Fibroblast of mammary gland (primary cell): ENCODE data around the gene POU3F2.

Experiments used
- DNase-seq: peaks from one replicate; pipeline ENCODE4 v3.0.0-alpha.2; 2010; ENCODE audit warnings: low read depth
- H3K4me3 ChIP-seq: 2 replicates; pipeline ENCODE4 v1.5.1; 2011; ENCODE audit warnings: low read depth, mild to moderate bottlenecking, low read length, moderate library complexity; ENCODE audit not compliant: control insufficient read depth
- TF ChIP-seq, protein P1 (sequence below): conservative IDR thresholded peaks from 2 replicates; pipeline ENCODE4 v1.5.1; 2011; ENCODE audit warnings: low read depth, low read length, inconsistent platforms; ENCODE audit not compliant: control insufficient read depth, insufficient read depth

Gene POU3F2

DNA sequence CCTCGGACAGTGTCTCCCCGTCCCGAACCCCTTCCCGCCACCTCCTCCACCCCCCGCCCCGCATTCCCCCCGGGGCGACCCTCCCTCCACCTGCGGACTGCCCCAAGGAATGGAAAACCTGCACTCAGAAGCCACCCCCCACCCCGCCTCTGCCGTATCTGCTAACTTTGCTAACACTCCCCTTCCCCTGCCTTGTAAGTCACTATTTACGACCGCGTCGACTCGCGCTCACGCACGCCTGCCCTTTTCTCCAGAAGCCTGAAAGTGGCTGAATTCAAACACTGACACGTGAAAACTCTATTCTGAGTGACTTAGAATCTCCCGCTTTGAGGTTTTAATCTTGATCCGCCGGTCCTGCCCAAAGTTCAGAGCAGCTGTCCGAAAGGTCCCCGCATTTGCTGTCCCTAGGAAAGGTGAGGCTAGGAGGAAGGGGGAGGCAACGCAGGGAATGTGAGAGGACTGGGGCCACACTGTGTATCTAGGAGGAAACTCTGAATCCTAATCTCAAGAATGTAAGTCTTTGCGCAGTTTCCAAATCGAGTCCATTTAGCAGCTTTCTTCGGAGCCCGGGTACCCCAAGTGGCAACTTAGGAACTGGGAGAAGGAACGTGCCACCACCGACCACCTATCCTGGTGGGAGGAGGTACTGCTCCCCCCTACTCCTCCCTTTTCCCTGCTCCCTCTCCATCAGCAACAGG, 9.3 kb upstream of the POU3F2 start:
- H3K4me3 ChIP-seq: no peak overlapping the region
- TF ChIP-seq, protein P1, sequence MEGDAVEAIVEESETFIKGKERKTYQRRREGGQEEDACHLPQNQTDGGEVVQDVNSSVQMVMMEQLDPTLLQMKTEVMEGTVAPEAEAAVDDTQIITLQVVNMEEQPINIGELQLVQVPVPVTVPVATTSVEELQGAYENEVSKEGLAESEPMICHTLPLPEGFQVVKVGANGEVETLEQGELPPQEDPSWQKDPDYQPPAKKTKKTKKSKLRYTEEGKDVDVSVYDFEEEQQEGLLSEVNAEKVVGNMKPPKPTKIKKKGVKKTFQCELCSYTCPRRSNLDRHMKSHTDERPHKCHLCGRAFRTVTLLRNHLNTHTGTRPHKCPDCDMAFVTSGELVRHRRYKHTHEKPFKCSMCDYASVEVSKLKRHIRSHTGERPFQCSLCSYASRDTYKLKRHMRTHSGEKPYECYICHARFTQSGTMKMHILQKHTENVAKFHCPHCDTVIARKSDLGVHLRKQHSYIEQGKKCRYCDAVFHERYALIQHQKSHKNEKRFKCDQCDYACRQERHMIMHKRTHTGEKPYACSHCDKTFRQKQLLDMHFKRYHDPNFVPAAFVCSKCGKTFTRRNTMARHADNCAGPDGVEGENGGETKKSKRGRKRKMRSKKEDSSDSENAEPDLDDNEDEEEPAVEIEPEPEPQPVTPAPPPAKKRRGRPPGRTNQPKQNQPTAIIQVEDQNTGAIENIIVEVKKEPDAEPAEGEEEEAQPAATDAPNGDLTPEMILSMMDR: no peak

DNA sequence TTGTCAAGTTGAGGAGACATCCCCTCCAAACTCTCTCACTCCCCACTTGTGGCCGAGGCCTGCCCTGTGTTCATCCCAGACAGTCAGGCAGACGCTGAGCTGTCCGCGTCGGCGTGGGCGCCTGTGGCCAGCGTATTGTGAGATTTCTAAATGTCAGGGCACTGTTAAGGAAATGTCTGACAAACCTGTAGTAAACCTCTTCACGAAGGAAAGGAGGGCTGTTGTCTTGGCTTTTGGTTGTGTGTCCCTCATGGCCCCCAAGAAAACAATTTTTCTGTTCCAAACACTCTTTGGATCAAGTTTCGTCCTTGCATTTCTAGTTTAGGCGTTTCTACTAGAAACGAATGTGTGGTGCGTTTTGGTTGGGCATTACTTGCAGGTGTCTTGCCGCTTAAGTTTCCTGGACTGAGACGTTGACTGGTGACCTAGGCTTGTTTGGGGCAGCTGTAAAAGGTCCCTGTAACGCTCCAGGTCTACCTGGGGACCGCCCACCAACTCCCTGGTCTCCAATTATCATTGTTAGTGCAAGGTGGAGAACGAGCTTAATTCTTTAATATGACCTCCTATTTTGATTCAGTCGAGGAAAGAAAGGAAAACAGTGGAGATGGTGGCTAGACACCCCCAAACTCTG, 8.7 kb upstream of the POU3F2 start:
- H3K4me3 ChIP-seq: no peak overlapping the region
- TF ChIP-seq, protein P1: no peak
- DNase-seq: no peak

More for the DNA sequence above, 9.3 kb upstream of the POU3F2 start:
- no peak for DNase-seq

DNA sequence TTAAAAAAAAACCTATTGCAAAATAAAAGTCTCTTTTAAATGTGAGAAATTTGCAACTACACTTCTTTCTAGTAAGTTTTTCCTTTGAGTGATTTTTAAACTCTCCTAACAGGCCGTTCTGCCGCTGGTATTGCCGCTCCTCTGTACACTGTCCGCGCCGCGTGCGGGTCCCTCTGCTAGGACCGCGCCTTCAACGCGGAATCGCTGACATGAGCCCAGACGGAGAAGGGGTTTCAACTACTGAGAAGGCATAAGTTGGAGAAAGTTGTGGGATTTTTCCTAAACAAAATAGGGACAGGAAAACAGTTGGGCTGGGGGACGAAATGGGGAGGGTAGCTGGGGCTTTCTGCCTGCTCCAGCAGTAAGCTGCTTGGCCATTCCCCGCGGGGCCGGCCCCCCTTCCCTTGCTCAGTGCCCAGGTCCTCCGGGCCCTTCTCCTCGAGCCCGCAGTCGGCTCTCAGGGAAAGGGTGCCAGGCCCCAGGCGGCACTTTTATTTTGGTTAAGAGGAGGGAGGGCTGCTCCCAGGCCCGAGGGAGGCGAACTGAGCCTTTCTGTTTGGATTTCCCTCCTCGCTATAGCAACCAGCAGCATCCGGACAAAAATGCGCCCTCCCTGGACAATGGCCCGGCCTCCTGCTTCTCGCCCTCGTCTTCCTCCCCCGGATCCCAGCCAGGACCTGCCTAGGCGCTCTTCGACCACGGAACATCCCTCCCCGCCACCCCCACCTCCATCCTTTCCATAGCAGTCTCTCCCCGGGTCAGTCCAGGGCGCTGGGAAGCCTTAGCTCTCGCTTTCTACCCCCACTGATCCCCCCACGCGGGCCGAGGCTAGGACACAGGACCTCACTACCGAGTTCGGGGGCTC, 6.8 kb upstream of the POU3F2 start:
- TF ChIP-seq, protein P1: no peak

DNA sequence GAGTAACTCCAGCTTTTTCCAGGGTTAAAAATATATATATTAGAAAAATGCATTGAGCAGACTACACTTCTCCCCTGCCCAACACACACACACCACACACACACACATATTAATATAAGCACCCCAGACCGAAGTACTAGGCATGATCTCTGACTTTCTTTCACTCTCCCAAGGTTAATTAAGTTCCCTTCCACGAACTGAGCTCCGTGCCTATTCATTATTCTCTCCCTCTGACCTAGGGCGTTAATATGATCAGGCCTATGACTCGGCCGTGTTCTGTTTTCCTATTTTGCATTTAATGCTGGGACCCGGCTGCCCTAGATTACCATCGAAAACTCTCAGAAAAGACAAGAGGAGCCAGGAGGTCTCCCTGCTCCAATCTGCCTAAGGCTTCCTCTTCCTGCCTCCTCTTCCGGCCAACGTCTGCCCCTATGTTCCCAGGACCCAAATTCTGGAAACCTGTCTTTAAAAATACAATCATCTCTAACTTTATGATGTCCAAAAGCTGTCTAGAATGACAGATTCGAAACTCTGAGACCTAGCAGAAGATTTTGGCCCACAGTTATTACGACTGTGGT, 6.1 kb upstream of the POU3F2 start:
- no peak for DNase-seq
- TF ChIP-seq, protein P1: no peak
- H3K4me3 ChIP-seq: no peak overlapping the region

More for the DNA sequence above, 6.8 kb upstream of the POU3F2 start:
- H3K4me3 ChIP-seq: no peak overlapping the region
- no peak for DNase-seq

DNA sequence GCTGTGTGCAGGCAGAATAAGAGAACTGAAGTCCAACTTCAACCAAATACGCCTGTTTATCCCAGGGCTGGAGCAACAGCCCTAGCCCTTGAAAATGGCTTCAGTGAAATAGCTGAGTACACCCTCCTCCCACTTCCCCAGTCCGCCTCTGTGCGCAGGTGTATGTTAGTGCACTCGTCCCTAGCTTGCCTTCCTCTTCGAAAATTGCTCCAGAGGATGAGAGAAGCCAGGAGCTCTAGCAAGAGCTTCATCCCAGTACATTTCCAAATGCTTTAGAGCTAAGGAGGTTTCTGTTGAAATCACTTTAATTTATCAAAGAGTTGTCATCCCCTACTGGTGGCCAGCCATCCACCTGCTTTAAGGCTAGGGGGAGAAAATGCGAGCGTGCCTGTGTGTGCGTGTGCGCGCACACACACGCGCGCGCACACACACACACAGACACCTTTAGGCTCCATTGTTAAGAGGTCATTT, 5.4 kb upstream of the POU3F2 start:
- H3K4me3 ChIP-seq: no peak overlapping the region
- TF ChIP-seq, protein P1: no peak
- no peak for DNase-seq

DNA sequence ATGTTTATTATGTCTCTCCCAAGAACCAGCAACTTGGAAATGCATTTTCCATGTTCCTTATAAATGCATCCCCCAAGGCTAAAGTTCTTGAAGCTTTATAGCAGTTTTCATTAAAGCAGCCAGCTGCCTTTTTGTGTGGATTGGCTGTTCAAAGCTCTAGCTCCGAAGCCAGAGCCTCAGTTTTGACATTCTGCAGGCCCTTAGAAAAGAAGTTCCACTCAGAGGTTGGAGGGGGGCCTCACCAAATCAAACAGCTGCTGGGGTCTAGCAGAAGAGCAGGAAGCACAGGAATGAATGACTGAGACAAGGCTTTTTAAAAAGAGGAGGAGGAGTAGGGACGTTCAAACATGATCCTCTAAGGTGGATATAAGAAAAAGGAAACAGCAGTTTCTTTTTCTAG, 4.2 kb upstream of the POU3F2 start:
- H3K4me3 ChIP-seq: no peak overlapping the region
- TF ChIP-seq, protein P1: no peak
- no peak for DNase-seq
